NCI-H2227 treated with DMSO at 0.1 percent for 48 hours (cell line): ENCODE data around the gene NRXN2.

Experiments
- DNase-seq: peaks from one replicate; lab custom pipeline; 2025; lab: John Stamatoyannopoulos, UW

Gene NRXN2

DNA sequence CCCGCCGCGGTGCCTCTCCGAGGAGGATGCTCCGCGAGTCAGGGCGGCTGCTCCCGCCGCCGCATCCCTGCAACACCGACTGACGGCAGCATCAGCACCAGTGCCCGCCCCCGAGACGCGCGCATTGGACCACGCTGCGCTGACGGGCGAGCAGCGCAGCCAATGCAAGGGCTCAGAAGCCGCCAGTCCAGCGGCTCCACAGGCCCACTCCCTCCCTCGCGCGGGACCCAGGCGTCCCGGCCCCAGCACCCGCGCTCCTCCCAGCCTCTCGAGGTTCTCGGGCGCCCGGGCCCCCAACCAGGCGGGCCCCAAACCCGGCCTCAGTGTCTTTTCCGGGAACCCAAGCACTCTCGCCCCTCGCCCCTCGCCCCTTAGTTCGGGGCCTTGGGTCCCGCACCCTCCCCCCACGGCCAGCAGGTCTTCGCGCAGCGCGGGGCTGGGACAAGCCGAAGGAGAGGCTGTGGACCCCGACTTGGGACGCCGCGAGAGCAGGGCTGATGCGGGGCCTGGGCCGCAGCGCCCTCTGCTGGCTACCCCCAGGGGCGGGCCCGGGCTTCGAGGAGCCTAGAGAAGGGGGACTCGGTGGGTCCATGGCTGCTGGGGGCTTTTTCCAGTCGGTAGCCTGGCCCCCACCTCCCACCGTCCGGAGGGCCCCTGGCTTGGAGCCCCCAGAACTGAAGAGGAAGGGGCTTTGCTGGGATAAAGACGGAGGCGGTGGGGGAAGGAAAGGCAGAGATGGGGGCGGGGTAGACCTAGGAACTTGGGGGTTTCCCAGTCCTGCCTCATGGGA, at the start of gene NRXN2:
Gene NRXN2, minus strand, starts transcription at position 81 of the 790 bp plus-strand sequence. CDS start 9,498 bp downstream, outside the sequence.
- peak; percentile 72 for DNase-seq

DNA sequence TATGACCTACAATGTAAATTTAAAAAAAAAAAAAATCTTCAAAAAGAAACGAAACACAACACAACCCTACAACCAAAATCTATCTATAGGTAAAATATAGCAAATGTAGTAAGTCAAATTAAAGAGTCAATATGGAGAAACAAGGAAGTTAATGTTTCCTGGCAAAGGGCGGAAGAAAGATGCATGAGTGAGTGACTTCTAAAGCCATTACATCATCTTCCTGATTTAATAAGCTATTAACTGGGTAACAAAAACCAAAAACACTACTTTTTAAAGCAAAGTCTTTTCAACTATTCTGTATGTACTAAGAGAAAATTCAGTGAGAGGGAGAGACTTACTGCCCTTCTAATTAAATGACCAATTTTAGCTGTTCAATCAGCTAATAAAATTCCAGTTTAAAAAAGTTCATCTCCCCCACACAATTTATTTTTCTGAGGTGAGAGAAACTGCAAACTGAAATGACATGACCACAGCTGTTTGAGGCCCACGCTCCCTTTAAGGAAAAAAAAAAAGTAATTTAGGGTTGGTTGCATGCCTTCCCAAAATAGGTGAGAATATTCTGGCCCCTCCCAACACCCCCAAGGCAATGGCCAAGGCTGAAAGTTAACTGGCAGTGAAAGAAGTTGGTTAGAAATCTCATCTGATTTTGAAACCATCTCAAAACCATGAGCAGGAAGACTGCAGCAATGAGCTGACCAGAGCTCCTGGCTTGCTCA, 49.5 kb upstream of the NRXN2 start:
- DNase-seq: no peak

DNA sequence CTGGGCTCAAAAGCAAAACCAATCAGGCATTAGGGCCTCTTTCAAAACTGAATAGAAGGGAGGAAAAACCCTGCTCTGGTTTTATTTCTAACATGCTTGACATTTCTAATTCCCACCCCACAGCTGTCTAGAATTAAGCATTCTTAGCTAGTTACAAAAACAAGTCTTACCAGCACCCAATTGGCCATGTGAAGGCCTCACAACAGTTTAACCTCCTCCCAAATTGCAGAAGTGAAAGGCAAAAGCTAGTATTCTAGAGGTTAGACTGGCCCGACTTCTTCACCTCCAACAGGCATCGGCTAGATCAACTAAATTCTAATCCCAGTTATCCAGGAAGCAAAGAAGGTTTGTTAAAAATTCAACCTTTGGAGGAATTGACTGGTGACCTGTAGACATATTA, 48.9 kb upstream of the NRXN2 start:
- DNase-seq: no peak

DNA sequence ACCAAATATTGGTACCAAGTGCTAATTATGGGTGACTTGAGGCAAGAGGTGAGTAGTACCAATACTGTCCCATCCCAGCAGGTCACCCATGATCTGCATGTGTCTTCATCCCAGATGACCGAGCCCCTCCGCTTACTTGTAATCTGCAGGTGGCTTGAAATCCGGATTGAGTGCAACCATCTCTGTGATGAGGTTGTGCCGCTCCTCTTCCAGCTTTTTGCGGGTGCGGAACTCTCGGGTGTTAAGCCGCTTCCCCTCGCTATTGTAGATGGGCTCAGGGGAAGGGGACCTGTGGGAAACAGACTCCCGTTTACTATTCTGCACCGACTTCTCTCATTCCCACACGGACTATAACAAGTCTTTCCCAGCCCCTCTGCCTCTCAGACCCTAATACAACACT, 47.1 kb upstream of the NRXN2 start:
- DNase-seq: no peak

DNA sequence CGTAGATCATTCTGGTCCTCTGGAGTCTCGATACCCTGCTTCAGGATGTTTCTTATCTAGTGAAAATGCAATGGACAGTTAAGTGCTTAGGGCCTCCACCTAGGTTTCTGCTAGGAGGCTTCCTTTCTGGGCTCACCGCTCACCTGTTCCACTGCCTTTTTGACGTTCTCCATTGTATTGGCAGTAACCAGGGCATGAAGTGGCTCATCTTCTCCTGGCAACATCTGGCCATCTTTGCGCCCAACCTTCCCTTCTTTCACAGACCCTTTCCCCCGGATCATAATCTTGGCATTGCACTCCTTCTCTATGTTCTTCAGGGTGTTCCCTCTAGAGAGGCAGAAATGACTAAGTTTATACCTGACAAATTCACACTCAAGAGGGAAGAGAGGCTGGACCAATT, 46.3 kb upstream of the NRXN2 start:
- no peak for DNase-seq

DNA sequence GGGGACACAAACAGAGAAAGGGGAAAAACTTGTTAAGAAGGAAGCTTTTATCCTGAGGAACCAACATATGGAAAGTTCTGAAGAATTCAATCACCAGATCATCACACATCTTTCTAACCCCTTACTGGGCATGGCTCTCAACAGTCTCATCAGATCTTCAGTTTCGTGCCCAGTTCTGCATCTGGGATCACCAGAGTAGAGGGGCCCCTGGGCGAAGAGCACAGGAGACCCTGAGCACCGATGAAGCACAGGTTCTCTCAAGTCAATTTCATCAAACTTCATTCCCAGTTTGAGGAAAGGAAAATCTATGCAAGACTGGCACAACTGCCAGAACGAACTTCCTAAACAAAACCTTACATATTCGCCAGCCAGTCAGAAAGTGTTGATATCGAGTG, 45.3 kb upstream of the NRXN2 start:
- DNase-seq: no peak

DNA sequence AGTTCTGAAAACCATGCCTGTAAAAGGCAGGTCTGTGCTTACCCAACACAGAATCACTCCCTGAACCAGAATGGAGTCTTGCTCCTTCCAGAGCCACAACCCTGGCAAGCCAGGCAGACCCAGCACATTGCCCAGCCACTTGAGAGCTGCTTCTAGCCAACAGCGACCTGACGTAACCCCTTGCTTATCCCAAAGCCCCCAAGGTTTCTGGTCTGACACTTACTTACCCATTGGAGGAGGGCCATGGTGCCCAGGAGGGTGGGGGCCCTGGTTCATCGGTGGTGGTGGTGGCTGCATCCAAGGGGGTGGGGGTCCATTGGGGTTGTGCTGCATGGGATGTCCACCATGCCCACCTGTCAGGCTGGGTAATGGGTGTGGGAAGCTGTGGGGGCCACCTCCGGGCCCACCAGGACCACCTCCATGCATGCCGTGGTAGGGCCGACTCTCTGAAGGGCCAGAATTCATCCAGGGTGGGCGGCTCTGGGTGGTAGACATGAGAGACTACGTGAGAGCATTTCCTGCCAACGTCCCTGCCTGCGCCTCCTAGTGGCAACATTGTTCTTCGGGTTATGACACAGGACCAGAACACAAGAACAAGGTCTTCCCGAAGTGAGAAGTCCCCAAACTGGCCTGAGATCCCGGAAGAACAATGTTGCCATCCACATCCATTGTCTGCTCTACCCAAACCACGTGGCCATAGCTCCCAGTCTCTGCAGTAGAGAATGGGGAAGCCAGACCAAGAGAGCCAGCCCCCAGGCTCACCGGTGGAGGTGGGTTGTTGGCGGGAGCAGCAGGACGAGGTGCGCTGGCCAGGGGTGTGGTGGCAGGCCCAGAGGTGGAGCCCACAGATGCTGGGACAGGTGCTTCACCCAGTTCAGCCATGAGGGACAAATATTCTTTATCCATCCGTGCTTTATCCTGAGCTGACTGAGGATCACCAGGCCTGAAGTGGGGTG, 44.6 kb upstream of the NRXN2 start:
- DNase-seq: no peak

DNA sequence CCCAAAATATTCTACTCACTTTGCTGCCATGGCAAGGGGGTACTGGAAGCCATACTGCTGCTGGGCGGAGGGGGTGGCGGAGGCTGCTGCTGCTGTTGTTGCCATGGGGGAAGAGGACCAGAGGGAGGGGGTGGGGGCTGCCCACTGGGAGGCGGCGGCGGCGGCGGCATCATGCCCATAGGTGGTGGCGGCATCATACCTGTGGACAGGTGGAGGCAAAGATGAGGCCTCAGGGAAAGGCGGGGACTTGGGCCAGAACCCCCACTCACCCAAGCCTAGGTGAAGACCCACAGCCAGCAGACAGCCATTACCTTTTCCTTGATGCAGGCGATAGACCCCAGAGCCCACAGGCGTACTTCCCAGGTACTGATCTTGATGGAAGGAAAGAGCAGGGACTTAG, 43.9 kb upstream of the NRXN2 start:
- no peak for DNase-seq

DNA sequence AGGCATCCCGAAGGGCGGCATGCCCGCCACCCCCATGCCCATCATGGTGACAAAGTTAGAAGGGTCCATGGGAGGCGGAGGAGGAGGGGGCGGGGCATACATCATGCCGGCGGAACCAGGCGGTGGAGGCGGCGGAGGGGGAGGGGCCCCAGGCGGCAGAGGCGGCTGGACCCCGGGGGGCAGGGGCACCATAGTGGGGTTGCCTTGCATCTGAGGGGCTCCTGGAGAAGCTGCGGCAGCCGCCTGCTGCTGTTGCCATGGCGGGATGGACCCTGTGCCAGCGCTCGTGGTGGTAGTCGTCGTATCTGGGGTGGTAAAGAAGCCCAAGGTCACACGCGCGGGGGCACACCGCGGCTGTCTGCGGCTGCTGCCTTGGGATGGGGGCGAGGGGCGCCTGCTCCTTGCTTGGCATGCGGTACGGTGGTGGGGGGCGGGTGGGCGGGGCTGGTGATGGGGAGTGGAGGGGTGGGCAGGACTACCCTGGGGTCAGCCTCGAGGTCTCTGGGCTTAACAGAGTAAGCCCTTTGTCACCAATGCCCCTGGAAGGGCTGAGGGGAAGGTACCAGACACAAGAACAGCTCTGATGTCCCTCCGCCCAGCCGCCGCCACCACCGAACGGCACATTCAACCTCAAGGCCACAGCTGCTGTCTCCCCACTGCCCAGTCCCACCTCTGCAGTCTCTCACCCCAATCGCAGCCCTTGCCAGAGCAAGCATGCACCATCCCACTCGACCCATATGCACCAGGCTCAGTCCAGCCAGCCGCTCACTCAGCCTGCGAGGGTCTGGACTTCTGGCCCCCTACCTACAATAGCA, 43.1 kb upstream of the NRXN2 start:
- no peak for DNase-seq

DNA sequence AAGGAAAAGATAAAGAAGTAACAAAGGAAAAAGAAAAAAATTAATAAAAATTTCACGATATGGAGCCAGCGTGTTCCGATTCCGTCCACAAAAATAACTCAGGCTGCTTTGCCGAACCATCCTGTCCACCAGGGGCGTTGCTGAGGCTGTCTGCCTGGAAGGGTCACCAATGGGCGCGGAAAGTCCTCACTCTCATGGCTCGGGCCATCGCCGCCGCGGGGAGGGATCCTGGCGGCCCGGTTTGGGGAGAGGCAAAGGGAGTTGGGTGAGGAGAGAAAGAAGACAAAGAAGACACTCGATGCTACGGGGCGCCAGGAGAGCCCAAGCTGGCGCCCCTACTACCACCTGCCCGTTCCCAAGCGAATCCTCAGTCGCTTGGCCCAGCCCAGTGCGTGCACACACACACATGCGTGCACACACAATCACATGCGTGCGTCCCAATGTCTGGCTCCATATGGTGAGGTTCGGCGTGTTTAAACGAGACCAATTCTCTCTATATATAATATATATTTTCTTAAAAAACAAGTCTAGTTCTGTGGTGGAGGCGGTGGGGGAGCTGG, 42.4 kb upstream of the NRXN2 start:
- DNase-seq: no peak

DNA sequence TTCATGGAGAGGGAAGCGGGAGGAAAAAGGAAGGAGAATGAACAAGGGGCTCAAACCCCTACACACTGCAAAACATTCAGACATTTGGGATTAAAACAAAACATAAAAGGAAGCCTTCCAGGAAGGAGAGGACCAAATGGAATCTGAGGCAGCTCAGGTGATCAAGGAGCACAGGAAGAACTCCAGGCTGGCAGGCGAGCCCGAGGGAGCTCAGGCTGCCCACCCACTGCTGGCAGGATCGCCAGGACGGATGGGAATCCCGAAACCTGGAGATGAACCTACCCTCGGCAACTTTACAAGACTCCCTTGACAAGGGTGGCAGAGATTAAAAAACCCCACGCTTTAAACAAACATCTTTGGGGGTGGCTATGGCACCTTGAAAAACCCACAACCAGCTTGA, 41.8 kb upstream of the NRXN2 start:
- no peak for DNase-seq

DNA sequence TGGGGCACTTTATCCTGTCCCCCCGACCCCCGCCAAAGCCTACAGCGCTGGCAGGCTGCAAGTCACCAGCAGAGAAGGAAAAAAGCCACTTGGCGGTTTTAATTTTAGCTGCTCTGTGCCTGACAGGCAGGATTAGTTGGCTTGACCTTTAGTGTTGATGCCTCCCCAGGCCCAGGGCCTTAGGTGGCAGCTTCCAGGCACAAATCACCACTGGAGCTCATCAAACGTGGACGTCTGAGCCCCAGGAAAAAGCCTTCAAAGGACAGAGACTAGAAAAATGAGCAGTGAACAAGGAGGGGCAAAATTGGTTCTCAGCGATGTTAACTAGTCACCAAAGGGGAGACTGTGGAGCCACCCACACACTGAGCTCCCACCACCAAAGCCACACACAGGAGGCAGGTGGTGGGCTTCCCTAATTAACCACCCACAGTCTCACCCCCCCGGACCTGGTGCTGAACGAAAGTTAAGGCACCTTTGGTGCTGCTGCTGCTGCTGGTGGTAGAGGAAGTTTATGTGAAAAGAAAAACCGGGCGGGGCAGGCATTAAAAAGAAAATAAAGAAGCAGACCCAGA, 41.1 kb upstream of the NRXN2 start:
- DNase-seq: no peak

DNA sequence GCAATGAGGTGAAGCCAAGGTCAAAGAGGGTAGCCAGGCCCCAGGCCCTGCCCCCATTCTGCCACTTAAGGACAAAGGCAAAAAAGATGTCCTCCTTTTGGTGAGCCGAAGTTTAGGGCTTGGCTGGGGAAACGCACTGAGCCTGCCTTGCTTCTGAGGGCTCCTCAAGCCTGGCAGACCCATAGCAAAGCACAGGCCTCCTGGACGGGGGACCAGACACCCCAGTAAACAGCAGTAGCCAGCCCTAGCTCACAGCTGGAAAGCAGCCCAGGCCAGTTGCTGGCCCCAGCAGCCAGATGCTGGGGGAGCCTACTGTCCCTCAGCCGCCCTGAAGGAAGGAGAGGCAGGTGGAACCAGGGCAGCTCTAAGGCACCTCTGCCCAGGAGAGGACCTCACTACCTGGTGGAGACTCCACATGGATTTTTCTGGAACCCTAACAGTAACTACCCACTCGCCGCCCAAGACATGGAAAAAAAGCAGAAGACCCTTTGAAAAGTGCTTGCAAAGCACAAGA, 40.6 kb upstream of the NRXN2 start:
- no peak for DNase-seq

DNA sequence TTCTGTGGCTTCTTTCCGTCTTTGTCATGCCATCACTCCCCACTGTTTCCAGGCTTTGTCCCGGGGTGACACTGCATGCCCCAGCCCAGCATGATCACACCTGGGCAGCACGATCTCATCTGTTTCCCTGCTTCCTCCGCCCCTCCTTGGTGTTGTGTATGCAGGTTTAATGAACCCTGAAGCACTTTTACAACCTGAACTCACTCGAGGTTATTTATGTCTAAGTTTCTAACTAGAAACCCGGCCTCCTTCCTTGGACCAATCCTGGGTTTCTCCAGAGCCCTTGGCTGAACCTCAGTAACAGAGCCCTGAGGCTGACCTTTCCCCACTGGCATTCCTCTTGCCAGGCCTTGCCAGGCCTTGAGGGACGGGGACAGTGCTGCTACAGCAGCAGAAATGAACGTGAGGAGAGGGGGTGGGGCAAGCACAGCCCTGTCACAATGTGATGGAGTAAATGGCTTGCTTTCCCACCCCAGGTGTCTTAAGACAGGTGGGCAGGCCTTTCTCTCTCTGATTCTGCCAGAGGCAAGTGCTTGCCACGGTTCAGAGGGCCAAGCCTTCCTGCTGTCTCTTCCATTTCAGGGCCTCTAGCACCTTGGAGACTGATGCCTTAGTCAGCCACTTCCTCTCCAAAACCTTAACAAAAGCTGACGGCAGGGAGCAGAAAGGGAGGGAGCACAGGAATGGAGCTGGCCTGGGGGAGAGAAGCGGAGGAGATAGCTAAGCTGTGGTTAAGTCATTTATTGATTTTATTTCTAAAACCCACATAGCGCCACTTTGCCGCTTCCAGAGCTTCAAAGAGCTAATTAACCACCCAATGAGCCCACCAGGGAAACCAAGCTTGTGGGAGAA, 39.9 kb upstream of the NRXN2 start:
- peak; percentile 90 for DNase-seq

DNA sequence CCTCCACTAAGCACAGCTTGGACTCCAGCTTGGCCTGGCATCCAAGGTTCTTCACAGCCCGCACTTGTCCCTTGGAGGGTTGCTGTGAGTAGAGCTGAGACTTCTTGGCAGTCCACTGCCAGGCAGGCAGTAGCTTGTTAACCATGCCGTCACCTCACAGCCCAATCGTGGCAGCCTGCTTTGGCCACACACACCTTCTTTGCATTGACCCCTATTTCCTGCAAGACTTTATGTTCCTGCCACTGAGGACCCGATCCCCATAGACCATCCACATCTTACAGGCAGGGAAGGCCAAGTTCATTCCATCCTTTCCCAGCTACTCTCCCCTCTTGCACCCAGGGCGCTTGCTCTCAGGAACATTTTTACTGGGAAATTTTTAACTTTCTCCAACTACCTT, 39.3 kb upstream of the NRXN2 start:
- DNase-seq: no peak

DNA sequence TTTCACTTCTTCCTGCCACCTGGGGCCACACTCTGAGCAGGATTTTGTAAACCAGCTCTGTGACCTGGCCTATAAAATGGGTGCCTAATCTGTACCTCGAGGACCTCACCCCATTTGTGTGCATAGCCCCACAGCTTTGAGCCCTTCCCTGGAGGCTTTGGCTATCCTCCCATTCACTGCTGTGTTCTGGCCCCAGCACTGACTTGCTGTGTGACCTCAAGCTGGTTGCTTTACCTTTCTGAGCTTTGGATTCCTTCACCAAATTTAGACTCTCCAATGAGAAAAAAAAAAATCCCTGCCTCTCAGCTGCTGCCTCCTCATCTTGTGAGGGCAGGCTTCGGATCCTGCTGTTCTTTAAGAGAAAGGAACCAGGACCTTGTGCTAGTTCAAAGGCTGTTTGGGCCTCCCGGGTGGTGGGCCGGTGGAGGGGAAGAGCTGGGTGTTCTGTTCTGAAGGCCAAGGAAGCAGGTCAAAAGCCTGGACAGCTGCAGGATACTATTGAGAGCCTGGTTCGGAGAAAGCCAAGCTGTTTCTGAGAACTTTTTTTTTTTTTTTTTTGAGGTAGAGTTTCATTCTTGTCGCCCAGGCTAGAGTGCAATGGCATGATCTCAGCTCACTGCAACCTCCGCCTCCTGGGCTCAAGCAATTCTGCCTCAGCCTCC, 37.9 kb upstream of the NRXN2 start:
- no peak for DNase-seq

DNA sequence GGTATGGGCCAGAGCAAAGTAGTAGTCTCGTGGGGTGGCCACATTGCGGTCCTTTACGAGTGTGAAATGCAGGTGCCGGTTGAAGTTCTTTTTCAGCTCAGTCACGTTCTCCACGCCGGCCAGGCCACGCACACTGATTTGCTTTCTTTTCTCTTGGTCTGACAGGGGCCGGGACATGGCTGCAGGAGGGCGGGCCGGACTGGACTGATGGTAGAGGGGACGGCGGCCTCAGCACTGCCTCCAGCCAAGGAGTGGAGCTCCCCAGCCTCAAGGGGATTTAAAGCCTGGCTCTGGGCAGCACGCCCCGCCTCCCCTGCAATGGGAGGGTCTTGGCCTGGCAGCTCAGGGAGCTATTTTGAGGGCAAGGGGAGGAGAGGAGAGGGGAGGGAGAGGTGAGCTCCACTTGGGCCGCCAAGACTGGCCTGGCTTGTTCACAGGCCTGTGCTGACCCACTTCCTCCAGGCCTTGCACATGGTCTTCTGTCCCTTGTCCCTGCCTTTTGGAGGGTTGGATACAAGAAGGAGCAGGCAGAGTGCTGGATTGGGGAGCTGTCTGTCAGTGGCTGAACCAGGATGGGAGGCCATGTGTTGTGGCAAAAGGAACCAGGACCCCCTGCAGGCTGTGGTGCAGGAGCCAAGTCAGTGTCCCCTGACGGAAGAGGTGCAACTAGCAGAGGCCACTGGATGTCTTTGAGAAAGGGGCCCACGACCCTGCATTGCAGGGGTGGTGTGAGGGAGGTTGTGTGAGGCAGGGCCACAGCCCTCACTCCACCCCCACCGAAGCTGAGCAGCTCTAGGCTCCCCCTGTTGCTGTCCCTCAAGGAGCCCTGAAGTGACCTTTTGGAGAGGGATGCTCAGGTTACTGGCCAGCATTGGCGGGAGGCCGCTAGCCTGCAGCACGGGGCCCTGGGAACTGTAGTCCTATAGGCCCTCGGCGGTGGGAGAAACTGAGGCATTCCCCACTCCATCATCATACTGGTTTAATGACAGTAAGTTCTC, 37.0 kb upstream of the NRXN2 start, which contains the start of gene PYGM:
Gene PYGM, minus strand, starts transcription at position 253 of the 998 bp plus-strand sequence. Its CDS starts 76 bp downstream, at position 177.
- DNase-seq: no peak
